Activated naive CD8-positive, alpha-beta T cell treated with anti-CD3 and anti-CD28 coated beads, Interleukin-2, amount 50 U/mL, for 24 hours (primary cell): Measurements from ENCODE around the gene CELF6.

ENCODE experiments used
- ATAC-seq: fragments of 150-1000 bp; cut with Tn5 transposase; one replicate; pipeline ENCODE4 v1.10.0; 2021
- DNase-seq: peaks from one replicate; pipeline ENCODE4 v3.0.0; 2021
- H3K27ac Mint-ChIP-seq: one replicate; pipeline ENCODE4 v1.8.0; 2021; ENCODE audit warnings: mild to moderate bottlenecking, mixed read lengths
- H3K27me3 Mint-ChIP-seq: one replicate; pipeline ENCODE4 v1.8.0; 2021; ENCODE audit warnings: mixed read lengths
- H3K36me3 Mint-ChIP-seq: one replicate; pipeline ENCODE4 v1.8.0; 2021; ENCODE audit warnings: low read depth, mixed read lengths
- H3K4me1 Mint-ChIP-seq: one replicate; pipeline ENCODE4 v1.8.0; 2021; ENCODE audit warnings: mixed read lengths
- H3K4me3 Mint-ChIP-seq: one replicate; pipeline ENCODE4 v1.8.0; 2021; ENCODE audit warnings: mild to moderate bottlenecking, moderate library complexity, mixed read lengths
- H3K9me3 Mint-ChIP-seq: one replicate; pipeline ENCODE4 v1.8.0; 2021; ENCODE audit warnings: mixed read lengths

The CELF6 gene

GRCh38 chr15:72271895-72272212 lies 48.1 kb downstream of the CELF6 start:
- Mint-ChIP-seq H3K27me3 (no peaks in the 10 kb centered on the region), H3K27ac (peak overlapping the region; percentile 91), H3K4me1 (peaks cover 32% of the 10 kb centered on the region), H3K9me3 (no peaks in the 10 kb centered on the region), H3K36me3 (peaks cover 16% of the 10 kb centered on the region), H3K4me3 (peak overlapping the region; percentile 90)
- DNase-seq, result peak; percentile 27
- ATAC-seq, result peak; percentile 3

GRCh38 chr15:72271221-72271620 lies 48.7 kb downstream of the CELF6 start:
- Mint-ChIP-seq H3K27me3 (no peaks in the 10 kb centered on the region), H3K4me1 (peaks cover 32% of the 10 kb centered on the region), H3K9me3 (no peaks in the 10 kb centered on the region), H3K27ac (peak overlapping the region; percentile 91), H3K36me3 (peaks cover 19% of the 10 kb centered on the region), H3K4me3 (peak overlapping the region; percentile 90)
- DNase-seq, result no peak
- ATAC-seq, result no peak

- ATAC-seq (no peak), DNase-seq (no peak)
- H3K27ac Mint-ChIP-seq, result no peak overlapping the region
- H3K27me3 Mint-ChIP-seq, result no peaks in the 10 kb centered on the region
- H3K36me3 Mint-ChIP-seq, result peaks cover 28% of the 10 kb centered on the region
- no peaks in the 10 kb centered on the region for H3K9me3 Mint-ChIP-seq
- no peak overlapping the region for H3K4me3 Mint-ChIP-seq
- peaks cover 46% of the 10 kb centered on the region for H3K4me1 Mint-ChIP-seq
Observed at GRCh38 chr15:72269739-72270138, 50.2 kb downstream of the CELF6 start.

- Mint-ChIP-seq H3K36me3 (peaks cover 66% of the 10 kb centered on the region), H3K4me1 (peaks cover 43% of the 10 kb centered on the region), H3K27ac (no peak overlapping the region), H3K4me3 (no peak overlapping the region), H3K27me3 (no peaks in the 10 kb centered on the region), H3K9me3 (no peaks in the 10 kb centered on the region)
- ATAC-seq (no peak), DNase-seq (no peak)
Observed at GRCh38 chr15:72265031-72265430, 54.9 kb downstream of the CELF6 start.

- H3K36me3 Mint-ChIP-seq, result peaks cover 59% of the 10 kb centered on the region
- ATAC-seq (no peak), DNase-seq (no peak)
- H3K9me3 Mint-ChIP-seq, result no peaks in the 10 kb centered on the region
- no peaks in the 10 kb centered on the region for H3K27me3 Mint-ChIP-seq
- H3K4me1 Mint-ChIP-seq, result peaks cover 3% of the 10 kb centered on the region
- H3K27ac Mint-ChIP-seq, result no peak overlapping the region
- no peak overlapping the region for H3K4me3 Mint-ChIP-seq
Observed at GRCh38 chr15:72252663-72253299, 67.2 kb downstream of the CELF6 start.

- H3K4me3 Mint-ChIP-seq, result no peak overlapping the region
- no peak for ATAC-seq
Observed at GRCh38 chr15:72249142-72249810, 70.7 kb downstream of the CELF6 start.

GRCh38 chr15:72248514-72248913 lies 71.4 kb downstream of the CELF6 start:
- no peak for ATAC-seq
- DNase-seq, result no peak
- Mint-ChIP-seq H3K27me3 (no peaks in the 10 kb centered on the region), H3K9me3 (no peaks in the 10 kb centered on the region), H3K27ac (no peak overlapping the region), H3K4me1 (peaks cover 3% of the 10 kb centered on the region), H3K36me3 (peaks cover 51% of the 10 kb centered on the region), H3K4me3 (no peak overlapping the region)

More at GRCh38 chr15:72249142-72249810, 70.7 kb downstream of the CELF6 start:
- Mint-ChIP-seq H3K9me3 (no peaks in the 10 kb centered on the region), H3K27ac (peak overlapping the region; percentile 20), H3K36me3 (peaks cover 51% of the 10 kb centered on the region), H3K4me1 (peaks cover 3% of the 10 kb centered on the region), H3K27me3 (no peaks in the 10 kb centered on the region)
- no peak for DNase-seq

GRCh38 chr15:72242775-72243370 lies 77.1 kb downstream of the CELF6 start:
- Mint-ChIP-seq H3K27ac (peak overlapping the region; percentile 12), H3K9me3 (no peaks in the 10 kb centered on the region), H3K36me3 (peaks cover 34% of the 10 kb centered on the region), H3K4me3 (no peak overlapping the region), H3K27me3 (no peaks in the 10 kb centered on the region), H3K4me1 (peaks cover 19% of the 10 kb centered on the region)
- DNase-seq, result no peak
- no peak for ATAC-seq

- no peak for DNase-seq
- peaks cover 3% of the 10 kb centered on the region for H3K27me3 Mint-ChIP-seq
- H3K4me1 Mint-ChIP-seq, result peaks cover 38% of the 10 kb centered on the region
- peaks cover 28% of the 10 kb centered on the region for H3K36me3 Mint-ChIP-seq
- ATAC-seq, result no peak
- H3K4me3 Mint-ChIP-seq, result no peak overlapping the region
- H3K9me3 Mint-ChIP-seq, result no peaks in the 10 kb centered on the region
- H3K27ac Mint-ChIP-seq, result peak overlapping the region; percentile 12
Observed at GRCh38 chr15:72239652-72240051, 80.3 kb downstream of the CELF6 start.

- no peak for DNase-seq
- H3K36me3 Mint-ChIP-seq, result peaks cover 21% of the 10 kb centered on the region
- H3K4me3 Mint-ChIP-seq, result no peak overlapping the region
- H3K27ac Mint-ChIP-seq, result peak overlapping the region; percentile 36
- H3K9me3 Mint-ChIP-seq, result no peaks in the 10 kb centered on the region
- peaks cover 3% of the 10 kb centered on the region for H3K27me3 Mint-ChIP-seq
- no peak for ATAC-seq
- peaks cover 40% of the 10 kb centered on the region for H3K4me1 Mint-ChIP-seq
Observed at GRCh38 chr15:72238586-72238985, 81.4 kb downstream of the CELF6 start.

GRCh38 chr15:72237853-72238224 lies 82.1 kb downstream of the CELF6 start:
- Mint-ChIP-seq H3K4me1 (peaks cover 43% of the 10 kb centered on the region), H3K36me3 (peaks cover 21% of the 10 kb centered on the region), H3K4me3 (peak overlapping the region; percentile 81), H3K9me3 (no peaks in the 10 kb centered on the region), H3K27me3 (peaks cover 3% of the 10 kb centered on the region), H3K27ac (peak overlapping the region; percentile 100)
- ATAC-seq (peak; percentile 34), DNase-seq (no peak)

- peaks cover 16% of the 10 kb centered on the region for H3K36me3 Mint-ChIP-seq
- ATAC-seq (peak; percentile 92), DNase-seq (peak; percentile 79)
- H3K9me3 Mint-ChIP-seq, result no peaks in the 10 kb centered on the region
- peak overlapping the region; percentile 100 for H3K27ac Mint-ChIP-seq
- peak overlapping the region; percentile 81 for H3K4me3 Mint-ChIP-seq
- peaks cover 3% of the 10 kb centered on the region for H3K27me3 Mint-ChIP-seq
- peaks cover 49% of the 10 kb centered on the region for H3K4me1 Mint-ChIP-seq
Observed at GRCh38 chr15:72237029-72237852, 82.7 kb downstream of the CELF6 start.

GRCh38 chr15:72236381-72237003 lies 83.5 kb downstream of the CELF6 start:
- ATAC-seq, result no peak
- H3K4me1 Mint-ChIP-seq, result peaks cover 55% of the 10 kb centered on the region
- H3K36me3 Mint-ChIP-seq, result peaks cover 14% of the 10 kb centered on the region
- no peak for DNase-seq
- H3K27me3 Mint-ChIP-seq, result peaks cover 3% of the 10 kb centered on the region
- peak overlapping the region; percentile 100 for H3K27ac Mint-ChIP-seq
- H3K9me3 Mint-ChIP-seq, result no peaks in the 10 kb centered on the region
- peak overlapping the region; percentile 81 for H3K4me3 Mint-ChIP-seq

GRCh38 chr15:72235298-72235697 lies 84.7 kb downstream of the CELF6 start:
- H3K27ac Mint-ChIP-seq, result no peak overlapping the region
- peaks cover 11% of the 10 kb centered on the region for H3K36me3 Mint-ChIP-seq
- no peak overlapping the region for H3K4me3 Mint-ChIP-seq
- DNase-seq, result no peak
- no peak for ATAC-seq
- no peaks in the 10 kb centered on the region for H3K9me3 Mint-ChIP-seq
- peaks cover 3% of the 10 kb centered on the region for H3K27me3 Mint-ChIP-seq
- peaks cover 59% of the 10 kb centered on the region for H3K4me1 Mint-ChIP-seq
